Right lobe of liver (tissue), 4 donors: Measurements from ENCODE around the gene GLCE.

Experiments used
- POLR2A ChIP-seq: fragments of 450-650 bp; IDR thresholded peaks from one replicate; pipeline ENCODE4 v1.6.1; 2017; ENCODE audit warnings: antibody characterized with exemption, mild to moderate bottlenecking
- TF ChIP-seq, protein P1 (sequence below), 4 donors: fragments of 200-600 bp in 3 of 4; fragments of 450-650 bp in 1 of 4; IDR thresholded peaks; one replicate each; pipeline versions ENCODE4 v1.5.1 to v1.8.0; 2016 to 2022; ENCODE audit warnings: antibody characterized with exemption in 4 of 4, mild to moderate bottlenecking in 2 of 4
- donor health status: DM: no; HTN: no; CAD: no.
- donor health status: DM: no; HTN: no; CAD: no.
- donor health status: DM: no; HTN: yes; CAD: no.

GRCh38 chr15:69156736-69157381 lies 3.6 kb upstream of the GLCE start:
- TF ChIP-seq POLR2A, result no peak
- TF ChIP-seq, protein P1, sequence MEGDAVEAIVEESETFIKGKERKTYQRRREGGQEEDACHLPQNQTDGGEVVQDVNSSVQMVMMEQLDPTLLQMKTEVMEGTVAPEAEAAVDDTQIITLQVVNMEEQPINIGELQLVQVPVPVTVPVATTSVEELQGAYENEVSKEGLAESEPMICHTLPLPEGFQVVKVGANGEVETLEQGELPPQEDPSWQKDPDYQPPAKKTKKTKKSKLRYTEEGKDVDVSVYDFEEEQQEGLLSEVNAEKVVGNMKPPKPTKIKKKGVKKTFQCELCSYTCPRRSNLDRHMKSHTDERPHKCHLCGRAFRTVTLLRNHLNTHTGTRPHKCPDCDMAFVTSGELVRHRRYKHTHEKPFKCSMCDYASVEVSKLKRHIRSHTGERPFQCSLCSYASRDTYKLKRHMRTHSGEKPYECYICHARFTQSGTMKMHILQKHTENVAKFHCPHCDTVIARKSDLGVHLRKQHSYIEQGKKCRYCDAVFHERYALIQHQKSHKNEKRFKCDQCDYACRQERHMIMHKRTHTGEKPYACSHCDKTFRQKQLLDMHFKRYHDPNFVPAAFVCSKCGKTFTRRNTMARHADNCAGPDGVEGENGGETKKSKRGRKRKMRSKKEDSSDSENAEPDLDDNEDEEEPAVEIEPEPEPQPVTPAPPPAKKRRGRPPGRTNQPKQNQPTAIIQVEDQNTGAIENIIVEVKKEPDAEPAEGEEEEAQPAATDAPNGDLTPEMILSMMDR (IDR thresholded peaks at IDR 0.05), result no peak
